GM23338 (cell line): ENCODE results near the gene FRZB. TPM values are rescaled to one million over a fixed set of nuclear protein-coding genes. Genes with fewer than 3 reads are reported as not detected.

Experiments used
- ATAC-seq: fragments of 200-7000 bp; cut with Tn5 transposase; 3 replicates; pipeline ENCODE4 v1.9.1; 2020
- DNase-seq: peaks from one replicate; pipeline ENCODE4 v3.0.0-alpha.2; 2015; ENCODE audit warnings: low spot score
- H2AFZ ChIP-seq: fragments of 200-600 bp; sonication (generic); 2 replicates; pipeline ENCODE4 v1.8.0; 2016; ENCODE audit warnings: antibody characterized with exemption, mild to moderate bottlenecking, moderate library complexity
- H3F3A ChIP-seq: fragments of 200-600 bp; sonication (generic); replicated peaks from 2 replicates; pipeline ENCODE4 v1.8.0; 2017; ENCODE audit warnings: antibody characterized with exemption, mixed run types, low read depth
- H3K27ac ChIP-seq: fragments of 200-600 bp; sonication (generic); 2 replicates; pipeline ENCODE4 v1.6.1; 2016; ENCODE audit warnings: low read depth
- H3K27me3 ChIP-seq: fragments of 200-600 bp; sonication (generic); 2 replicates; pipeline ENCODE4 v1.8.0; 2016; ENCODE audit warnings: mild to moderate bottlenecking, mixed run types, moderate library complexity; ENCODE audit not compliant: insufficient read depth
- H3K36me3 ChIP-seq: fragments of 200-600 bp; sonication (generic); 2 replicates; pipeline ENCODE4 v1.8.0; 2016; ENCODE audit warnings: mild to moderate bottlenecking; ENCODE audit not compliant: insufficient read depth
- H3K4me1 ChIP-seq: fragments of 200-600 bp; sonication (generic); 2 replicates; pipeline ENCODE4 v1.8.0; 2016; ENCODE audit warnings: mild to moderate bottlenecking, moderate library complexity; ENCODE audit not compliant: insufficient read depth
- H3K4me2 ChIP-seq: fragments of 200-600 bp; sonication (generic); 2 replicates; pipeline ENCODE4 v1.7.1; 2017; ENCODE audit warnings: mixed run types
- H3K4me3 ChIP-seq: fragments of 200-600 bp; sonication (generic); 2 replicates; pipeline ENCODE4 v1.6.1; 2016; ENCODE audit warnings: mixed run types
- H3K79me2 ChIP-seq: fragments of 200-600 bp; sonication (generic); replicated peaks from 2 replicates; pipeline ENCODE4 v1.8.0; 2017; ENCODE audit warnings: mild to moderate bottlenecking; ENCODE audit not compliant: insufficient read depth
- H3K9me2 ChIP-seq: fragments of 200-600 bp; sonication (generic); 2 replicates; pipeline ENCODE4 v1.8.0; 2017; ENCODE audit not compliant: insufficient read depth
- H4K20me1 ChIP-seq: fragments of 200-600 bp; sonication (generic); replicated peaks from 2 replicates; pipeline ENCODE4 v1.8.0; 2017; ENCODE audit warnings: mild to moderate bottlenecking; ENCODE audit not compliant: insufficient read depth
- H3K27ac Mint-ChIP-seq: 2 replicates; pipeline ENCODE4 v1.8.0; 2020; ENCODE audit warnings: inconsistent platforms, mild to moderate bottlenecking, moderate library complexity, mixed read lengths
- H3K27me3 Mint-ChIP-seq: 3 replicates; pipeline ENCODE4 v1.8.0; 2022; ENCODE audit warnings: low read depth, mild to moderate bottlenecking, moderate library complexity, mixed read lengths, inconsistent platforms; ENCODE audit not compliant: insufficient read depth, poor library complexity
- H3K36me3 Mint-ChIP-seq: 3 replicates; pipeline ENCODE4 v1.8.0; 2021; ENCODE audit warnings: low read depth, mild to moderate bottlenecking, inconsistent platforms, moderate library complexity, mixed read lengths
- H3K4me1 Mint-ChIP-seq: 3 replicates; pipeline ENCODE4 v1.8.0; 2020; ENCODE audit warnings: mild to moderate bottlenecking, inconsistent platforms, mixed read lengths
- H3K4me3 Mint-ChIP-seq: 3 replicates; pipeline ENCODE4 v1.8.0; 2021; ENCODE audit warnings: moderate library complexity, mild to moderate bottlenecking, inconsistent platforms, mixed read lengths
- H3K9me3 Mint-ChIP-seq: 3 replicates; pipeline ENCODE4 v1.8.0; 2020; ENCODE audit warnings: moderate library complexity, mild to moderate bottlenecking, inconsistent platforms, mixed read lengths
- CREB1 ChIP-seq: fragments of 250-450 bp; sonication (Bioruptor Pico); IDR thresholded peaks from 2 replicates; pipeline ENCODE4 v1.5.0; 2020; ENCODE audit warnings: low read depth, mild to moderate bottlenecking, moderate library complexity
- CTCF ChIP-seq, 2 experiments: fragments of 200-600 bp in 1 of 2; sonication (generic) in 1 of 2; conservative IDR thresholded peaks; 2 replicates each; pipeline versions ENCODE4 v1.5.1 to v1.6.1; 2016 to 2017; ENCODE audit warnings: antibody characterized with exemption in 2 of 2, low read depth in 2 of 2, mild to moderate bottlenecking in 2 of 2, moderate library complexity in 1 of 2
- ETS1 ChIP-seq: IDR thresholded peaks from 2 replicates; pipeline ENCODE4 v1.6.1; 2016; ENCODE audit warnings: antibody characterized with exemption
- EZH2 ChIP-seq: fragments of 200-600 bp; sonication (generic); IDR thresholded peaks from one replicate; pipeline ENCODE4 v1.8.0; 2017; ENCODE audit warnings: antibody characterized with exemption, mild to moderate bottlenecking, low read depth; ENCODE audit not compliant: unreplicated experiment
- EZH2phosphoT487 ChIP-seq: fragments of 200-600 bp; sonication (generic); IDR thresholded peaks from one replicate; pipeline ENCODE4 v1.8.1; 2018; ENCODE audit warnings: antibody characterized with exemption; ENCODE audit not compliant: unreplicated experiment
- JUNB ChIP-seq: IDR thresholded peaks from one replicate; pipeline ENCODE4 v1.6.1; 2016; ENCODE audit warnings: antibody characterized with exemption; ENCODE audit not compliant: unreplicated experiment
- NANOG ChIP-seq: IDR thresholded peaks from 2 replicates; pipeline ENCODE4 v1.6.1; 2016; ENCODE audit warnings: antibody characterized with exemption, borderline replicate concordance
- POLR2AphosphoS5 ChIP-seq: IDR thresholded peaks from 2 replicates; pipeline ENCODE4 v1.6.1; 2016; ENCODE audit warnings: antibody characterized with exemption, low read depth
- STAT1 ChIP-seq: IDR thresholded peaks from one replicate; pipeline ENCODE4 v1.6.1; 2016; ENCODE audit warnings: antibody characterized with exemption; ENCODE audit not compliant: unreplicated experiment
- ZNF114 ChIP-seq: fragments of 250-450 bp; sonication (Bioruptor Pico); IDR thresholded peaks from 2 replicates; pipeline ENCODE4 v1.5.0; 2020; ENCODE audit warnings: mild to moderate bottlenecking, moderate library complexity
- ZNF331 ChIP-seq: fragments of 250-450 bp; sonication (Bioruptor Pico); IDR thresholded peaks from 2 replicates; pipeline ENCODE4 v1.5.0; 2020; ENCODE audit warnings: low read depth, mild to moderate bottlenecking, moderate library complexity
- ZNF462 ChIP-seq: fragments of 250-450 bp; sonication (Bioruptor Pico); IDR thresholded peaks from 2 replicates; pipeline ENCODE4 v1.5.0; 2020; ENCODE audit warnings: mild to moderate bottlenecking, moderate library complexity
- polyA plus RNA-seq: library from polyadenylated mRNA; unstranded; fragments of >200 nt; fragmentation: Nextera tagmentation; extraction: Ambion mirVana; gene quantifications from 2 replicates; pipeline ENCODE4 v1.2.1, GENCODE V29; 2016
- total RNA-seq: library from RNA; depleted of rRNA; stranded (reverse); fragments of >200 nt; shearing (Covaris generic); gene quantifications from 2 replicates; pipeline ENCODE4 v1.2.3, GENCODE V29; 2014

FRZB gene
- total and polyA plus RNA-seq, 2 experiments from 2014 or later = 0.52 to 1.2 TPM

GRCh38 chr2:182852090-182852489 is 14.3 kb downstream of the FRZB start:
- no peak for TF ChIP-seq ZNF331
- no peak for TF ChIP-seq POLR2AphosphoS5
- peak; percentile 13 for DNase-seq
- Histone ChIP-seq H3K9me2 (no peaks in the 10 kb centered on the region), H2AFZ (no peak overlapping the region), H3K79me2 (no peaks in the 10 kb centered on the region), H3K27me3 (no peaks in the 10 kb centered on the region), H4K20me1 (no peaks in the 10 kb centered on the region), H3K4me1 (no peaks in the 10 kb centered on the region), H3K4me2 (no peak overlapping the region), H3K36me3 (no peaks in the 10 kb centered on the region), H3K27ac (no peak overlapping the region), H3K4me3 (no peak overlapping the region), H3F3A (no peaks in the 10 kb centered on the region)
- Mint-ChIP-seq H3K36me3 (no peaks in the 10 kb centered on the region), H3K27ac (no peak overlapping the region), H3K4me1 (peaks cover 4% of the 10 kb centered on the region; the same call in 2 of the 3 replicates), H3K27me3 (no peaks in the 10 kb centered on the region), H3K9me3 (no peaks in the 10 kb centered on the region), H3K4me3 (no peak overlapping the region)
- peak; percentile 72 for ATAC-seq

GRCh38 chr2:182845794-182846417 is 20.5 kb downstream of the FRZB start:
- Mint-ChIP-seq H3K27me3 (no peaks in the 10 kb centered on the region), H3K27ac (no peak overlapping the region), H3K4me1 (no peaks in the 10 kb centered on the region), H3K4me3 (no peak overlapping the region), H3K36me3 (no peaks in the 10 kb centered on the region), H3K9me3 (no peaks in the 10 kb centered on the region)
- Histone ChIP-seq H3K4me2 (no peak overlapping the region), H3K4me3 (no peak overlapping the region), H3K36me3 (no peaks in the 10 kb centered on the region), H3K9me2 (no peaks in the 10 kb centered on the region), H3K27ac (no peak overlapping the region), H3K4me1 (no peaks in the 10 kb centered on the region), H4K20me1 (no peaks in the 10 kb centered on the region), H3K27me3 (no peaks in the 10 kb centered on the region), H3F3A (no peaks in the 10 kb centered on the region), H2AFZ (no peak overlapping the region), H3K79me2 (no peaks in the 10 kb centered on the region)
- no peak for ATAC-seq
- no peak for DNase-seq
- TF ChIP-seq EZH2 = no peak
- TF ChIP-seq NANOG = no peak
- TF ChIP-seq ZNF114 (CRISPR knock-in tag) = no peak
- TF ChIP-seq ETS1 = no peak
- TF ChIP-seq EZH2phosphoT487 = no peak
- no peak for TF ChIP-seq ZNF331
- TF ChIP-seq ZNF462 = no peak
- TF ChIP-seq STAT1 = no peak
- no peak for TF ChIP-seq JUNB
- TF ChIP-seq POLR2AphosphoS5 = no peak
- no peak for TF ChIP-seq CREB1 (CRISPR knock-in tag)
- TF ChIP-seq CTCF (conservative IDR thresholded peaks at IDR 0.05; ENCODE audit: low read depth in 2 of 2) = no peak
